HUES48 (cell line): ENCODE data around the gene KLRB1.
"Not testable (repeated sequence)": the region's sequence is repeated elsewhere in the genome, so short reads cannot be mapped to it uniquely, and the experiment has no call there.

Experiments
- H3K27ac ChIP-seq: one replicate; pipeline ENCODE4 v1.7.0; 2013; ENCODE audit warnings: low read depth, low read length, inconsistent platforms
- H3K27me3 ChIP-seq: 2 replicates; pipeline ENCODE4 v1.6.1; 2013; ENCODE audit warnings: mild to moderate bottlenecking, low read length; ENCODE audit not compliant: control insufficient read depth, insufficient read depth
- H3K36me3 ChIP-seq: 2 replicates; pipeline ENCODE4 v1.6.1; 2013; ENCODE audit warnings: low read length; ENCODE audit not compliant: control insufficient read depth, insufficient read depth
- H3K4me1 ChIP-seq: 2 replicates; pipeline ENCODE4 v1.6.1; 2013; ENCODE audit warnings: mild to moderate bottlenecking, low read length; ENCODE audit not compliant: control insufficient read depth, insufficient read depth
- H3K4me3 ChIP-seq: 2 replicates; pipeline ENCODE4 v1.5.1; 2013; ENCODE audit warnings: mild to moderate bottlenecking, low read depth, low read length
- H3K9ac ChIP-seq: 2 replicates; pipeline ENCODE4 v1.6.1; 2013; ENCODE audit warnings: mild to moderate bottlenecking, low read depth, low read length, moderate library complexity
- H3K9me3 ChIP-seq: 2 replicates; pipeline ENCODE4 v1.6.1; 2013; ENCODE audit warnings: low read length; ENCODE audit not compliant: control insufficient read depth, insufficient read depth

The KLRB1 gene

GRCh38 chr12:9597365-9597764, 10.4 kb downstream of the KLRB1 start:
- Histone ChIP-seq H3K36me3 (no peaks in the 10 kb centered on the region), H3K9me3 (no peaks in the 10 kb centered on the region), H3K27me3 (no peaks in the 10 kb centered on the region), H3K27ac (no peak overlapping the region), H3K9ac (no peak overlapping the region), H3K4me1 (peaks cover 17% of the 10 kb centered on the region), H3K4me3 (no peak overlapping the region)

GRCh38 chr12:9590441-9590840, 17.3 kb downstream of the KLRB1 start:
- no peak overlapping the region for H3K27ac ChIP-seq
- H3K9ac ChIP-seq: no peak overlapping the region
- H3K27me3 ChIP-seq: no peaks in the 10 kb centered on the region
- no peaks in the 10 kb centered on the region for H3K9me3 ChIP-seq
- H3K36me3 ChIP-seq: no peaks in the 10 kb centered on the region
- no peaks in the 10 kb centered on the region for H3K4me1 ChIP-seq
- H3K4me3 ChIP-seq: no peak overlapping the region

- Histone ChIP-seq H3K36me3 (no peaks in the 10 kb centered on the region), H3K9me3 (no peaks in the 10 kb centered on the region), H3K27me3 (no peaks in the 10 kb centered on the region), H3K9ac (no peak overlapping the region), H3K4me3 (no peak overlapping the region), H3K27ac (no peak overlapping the region), H3K4me1 (no peaks in the 10 kb centered on the region)
Measured at GRCh38 chr12:9588749-9589148, 19.0 kb downstream of the KLRB1 start.

- H3K4me3 ChIP-seq: no peak overlapping the region
- H3K4me1 ChIP-seq: no peaks in the 10 kb centered on the region
- no peaks in the 10 kb centered on the region for H3K9me3 ChIP-seq
- H3K9ac ChIP-seq: no peak overlapping the region
- no peaks in the 10 kb centered on the region for H3K36me3 ChIP-seq
- no peak overlapping the region for H3K27ac ChIP-seq
- no peaks in the 10 kb centered on the region for H3K27me3 ChIP-seq
Measured at GRCh38 chr12:9587987-9588600, 19.6 kb downstream of the KLRB1 start.

- not testable (repeated sequence) for H3K9ac ChIP-seq, H3K4me1 ChIP-seq, H3K4me3 ChIP-seq, H3K9me3 ChIP-seq, H3K27ac ChIP-seq, H3K27me3 ChIP-seq, H3K36me3 ChIP-seq
Measured at GRCh38 chr12:9577729-9578128, 30.0 kb downstream of the KLRB1 start.

GRCh38 chr12:9567151-9567550, 40.6 kb downstream of the KLRB1 start:
- not testable (repeated sequence) for H3K36me3 ChIP-seq, H3K9ac ChIP-seq, H3K4me1 ChIP-seq, H3K27ac ChIP-seq, H3K4me3 ChIP-seq, H3K27me3 ChIP-seq, H3K9me3 ChIP-seq

- H3K27ac ChIP-seq, H3K9me3 ChIP-seq, H3K4me3 ChIP-seq, H3K27me3 ChIP-seq, H3K36me3 ChIP-seq, H3K4me1 ChIP-seq, H3K9ac ChIP-seq: not testable (repeated sequence)
Measured at GRCh38 chr12:9566113-9566512, 41.6 kb downstream of the KLRB1 start.

GRCh38 chr12:9564418-9564817, 43.3 kb downstream of the KLRB1 start:
- H3K9ac ChIP-seq, H3K27ac ChIP-seq, H3K9me3 ChIP-seq, H3K36me3 ChIP-seq, H3K4me1 ChIP-seq, H3K27me3 ChIP-seq, H3K4me3 ChIP-seq: not testable (repeated sequence)

- not testable (repeated sequence) for H3K4me1 ChIP-seq, H3K9ac ChIP-seq, H3K27me3 ChIP-seq, H3K4me3 ChIP-seq, H3K27ac ChIP-seq, H3K9me3 ChIP-seq, H3K36me3 ChIP-seq
Measured at GRCh38 chr12:9562841-9563453, 44.8 kb downstream of the KLRB1 start.

GRCh38 chr12:9545489-9545888, 62.2 kb downstream of the KLRB1 start:
- not testable (repeated sequence) for H3K4me1 ChIP-seq, H3K36me3 ChIP-seq, H3K27me3 ChIP-seq, H3K9ac ChIP-seq, H3K27ac ChIP-seq, H3K4me3 ChIP-seq, H3K9me3 ChIP-seq
